GM19438 (cell line): ENCODE results near the gene MCMBP.
"Not testable (repeated sequence)": the region's sequence is repeated elsewhere in the genome, so short reads cannot be mapped to it uniquely, and the experiment has no call there.

Experiments
- ATAC-seq: cut with Tn5 transposase; IDR thresholded peaks from one replicate; pipeline ENCODE4 v1.9.1; 2021; ENCODE audit warnings: low read depth; ENCODE audit not compliant: unreplicated experiment

The MCMBP gene

DNA sequence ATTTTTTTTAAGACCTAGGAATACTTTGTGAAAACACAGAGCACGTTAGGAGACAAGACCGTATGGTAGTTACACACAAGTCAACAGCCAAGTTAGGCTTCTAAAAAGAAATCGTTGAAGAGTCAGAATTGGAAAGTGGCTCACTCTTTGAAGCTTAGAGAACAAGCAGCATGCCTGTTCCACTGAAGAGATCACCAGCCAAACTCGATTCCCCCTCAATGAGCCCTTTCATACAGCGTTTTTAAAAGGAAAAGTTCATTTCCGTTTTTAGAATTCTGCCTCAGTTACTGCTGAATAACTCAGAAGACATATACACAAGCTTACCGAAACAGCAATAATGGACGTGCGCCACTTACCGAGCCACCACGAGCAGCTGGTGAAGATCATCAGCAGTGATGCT, 41.0 kb downstream of the MCMBP start:
- no peak for ATAC-seq

- no peak for ATAC-seq
Observed at GRCh38 chr10:119830851-119831250, 41.8 kb downstream of the MCMBP start.

- no peak for ATAC-seq
Observed at GRCh38 chr10:119829429-119829828, 43.2 kb downstream of the MCMBP start.

GRCh38 chr10:119827430-119827829, 45.2 kb downstream of the MCMBP start:
- no peak for ATAC-seq

DNA sequence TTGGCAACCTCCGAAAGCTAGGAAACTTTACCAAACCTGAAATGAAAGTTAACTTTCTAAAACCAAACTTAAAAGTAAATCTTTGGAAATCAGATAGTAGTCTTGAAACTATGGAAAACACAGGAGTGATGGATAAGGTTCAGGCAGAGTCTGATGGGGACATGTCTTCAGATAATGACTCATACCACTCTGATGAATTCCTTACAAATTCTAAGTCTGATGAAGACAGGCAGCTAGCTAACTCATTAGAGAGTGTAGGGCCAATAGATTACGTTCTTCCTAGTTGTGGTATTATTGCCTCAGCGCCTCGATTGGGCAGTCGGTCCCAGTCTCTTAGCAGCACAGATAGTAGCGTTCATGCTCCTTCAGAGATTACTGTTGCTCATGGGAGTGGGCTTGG, 45.9 kb downstream of the MCMBP start:
- no peak for ATAC-seq

DNA sequence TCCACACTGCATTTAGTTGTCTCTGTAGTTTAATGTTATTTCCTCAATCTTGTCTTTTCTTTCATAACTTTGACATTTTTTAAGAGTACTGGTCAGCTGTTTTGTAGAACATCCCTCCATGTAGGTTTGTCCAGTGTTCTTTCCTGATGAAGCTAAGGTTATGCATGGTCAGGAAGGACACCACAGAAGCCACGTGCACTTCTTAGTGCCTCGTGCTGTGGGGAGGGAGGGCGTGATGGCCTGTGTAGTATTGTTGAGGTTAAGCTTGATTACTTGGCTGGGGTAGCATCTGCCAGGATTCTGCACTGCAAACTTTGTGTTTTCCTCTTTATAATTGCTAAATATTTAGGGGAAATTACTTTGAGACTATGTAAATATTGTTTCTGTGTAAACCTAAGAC, 48.3 kb downstream of the MCMBP start:
- no peak for ATAC-seq

- ATAC-seq, result no peak
Observed at GRCh38 chr10:119821182-119821581, 51.5 kb downstream of the MCMBP start.

GRCh38 chr10:119818889-119819270, 53.8 kb downstream of the MCMBP start:
- ATAC-seq, result no peak

GRCh38 chr10:119817991-119818888, 54.4 kb downstream of the MCMBP start:
- ATAC-seq, result no peak

GRCh38 chr10:119815671-119816070, 57.0 kb downstream of the MCMBP start:
- no peak for ATAC-seq

- no peak for ATAC-seq
Observed at GRCh38 chr10:119812684-119813083, 60.0 kb downstream of the MCMBP start.

GRCh38 chr10:119811122-119811521, 61.5 kb downstream of the MCMBP start:
- no peak for ATAC-seq

- peak; percentile 77 for ATAC-seq
Observed at GRCh38 chr10:119807960-119808697, 64.5 kb downstream of the MCMBP start.

GRCh38 chr10:119806334-119807130, 66.1 kb downstream of the MCMBP start:
- no peak for ATAC-seq

- ATAC-seq, result no peak
Observed at GRCh38 chr10:119805702-119806230, 66.9 kb downstream of the MCMBP start.

DNA sequence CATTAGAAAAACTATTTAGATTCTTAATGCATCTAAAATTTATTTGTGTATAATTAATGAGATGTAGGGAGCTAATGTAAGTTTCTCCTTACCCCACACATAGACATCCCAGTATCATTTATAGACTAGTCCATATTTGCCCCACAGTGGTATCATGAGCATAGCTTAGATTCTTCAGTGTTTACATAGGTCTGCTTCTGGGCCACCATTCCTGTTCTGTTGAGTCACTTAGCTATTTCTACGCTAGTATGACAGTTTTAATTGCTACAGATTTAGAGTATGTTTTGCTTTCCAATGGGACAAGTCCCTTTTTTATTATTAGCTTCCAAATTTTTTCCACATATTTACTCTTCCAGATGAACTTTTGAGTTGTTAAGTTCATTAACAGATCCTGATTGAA, 69.4 kb downstream of the MCMBP start:
- ATAC-seq, result no peak

GRCh38 chr10:119801998-119802538, 70.6 kb downstream of the MCMBP start:
- ATAC-seq, result peak; percentile 87

GRCh38 chr10:119801176-119801575, 71.5 kb downstream of the MCMBP start:
- ATAC-seq, result no peak

- no peak for ATAC-seq
Observed at GRCh38 chr10:119796039-119796438, 76.6 kb downstream of the MCMBP start.

- not testable (repeated sequence) for ATAC-seq
Observed at GRCh38 chr10:119795101-119795500, 77.5 kb downstream of the MCMBP start.
